Neural cell (in vitro differentiated cells): ENCODE results near the gene ASCC3. TPM values are rescaled to one million over a fixed set of nuclear protein-coding genes. Genes with fewer than 3 reads are reported as not detected.
A peak's percentile ranks its signal among the peaks of the same experiment; 100 is the strongest.

Source experiments
- H2AFZ ChIP-seq: fragments of 200-600, 300-800 bp; sonication (generic), shearing (Covaris generic); 2 replicates; pipeline ENCODE4 v1.6.0; 2014; ENCODE audit warnings: low read depth, mild to moderate bottlenecking, antibody characterized with exemption, low read length, moderate library complexity
- H3F3A ChIP-seq: fragments of 200-600 bp; shearing (Covaris generic); 2 replicates; pipeline ENCODE4 v1.6.1; 2016; ENCODE audit warnings: mild to moderate bottlenecking, moderate library complexity, mixed read lengths, antibody characterized with exemption, low read length; ENCODE audit not compliant: insufficient read depth, poor library complexity, severe bottlenecking
- H3K27ac ChIP-seq: fragments of 200-600, 300-800 bp; sonication (generic), shearing (Covaris generic); 2 replicates; pipeline ENCODE4 v1.5.1; 2014; ENCODE audit warnings: mild to moderate bottlenecking, low read length, moderate library complexity
- H3K27me3 ChIP-seq: fragments of 300-800, 200-600 bp; sonication (generic), shearing (Covaris generic); 2 replicates; pipeline ENCODE4 v1.6.0; 2014; ENCODE audit warnings: mild to moderate bottlenecking, low read depth, low read length, moderate library complexity; ENCODE audit not compliant: insufficient read depth
- H3K36me3 ChIP-seq: fragments of 300-800, 200-600 bp; sonication (generic), shearing (Covaris generic); 2 replicates; pipeline ENCODE4 v1.5.1; 2014; ENCODE audit warnings: mild to moderate bottlenecking, antibody characterized with exemption, low read length, moderate library complexity; ENCODE audit not compliant: insufficient read depth
- H3K4me2 ChIP-seq: fragments of 300-800, 200-600 bp; sonication (generic), shearing (Covaris generic); 2 replicates; pipeline ENCODE4 v1.6.0; 2014; ENCODE audit warnings: mild to moderate bottlenecking, low read length
- H3K4me3 ChIP-seq: fragments of 300-800, 200-600 bp; sonication (generic), shearing (Covaris generic); 2 replicates; pipeline ENCODE4 v1.5.1; 2014; ENCODE audit warnings: mild to moderate bottlenecking, low read length, moderate library complexity
- H3K79me2 ChIP-seq: fragments of 200-600 bp; shearing (Covaris generic); replicated peaks from 2 replicates; pipeline ENCODE4 v1.6.0; 2014; ENCODE audit warnings: mild to moderate bottlenecking, low read length, moderate library complexity; ENCODE audit not compliant: insufficient read depth
- H3K9ac ChIP-seq: fragments of 300-800, 200-600 bp; sonication (generic), shearing (Covaris generic); 2 replicates; pipeline ENCODE4 v1.6.1; 2016; ENCODE audit warnings: mild to moderate bottlenecking, low read length, mixed read lengths
- H3K9me2 ChIP-seq: fragments of 200-600 bp; shearing (Covaris generic); 2 replicates; pipeline ENCODE4 v1.6.1; 2016; ENCODE audit warnings: mild to moderate bottlenecking, low read length, mixed read lengths; ENCODE audit not compliant: insufficient read depth
- H3K9me3 ChIP-seq: fragments of 200-600, 300-800 bp; sonication (generic), shearing (Covaris generic); 2 replicates; pipeline ENCODE4 v1.6.1; 2016; ENCODE audit warnings: mild to moderate bottlenecking, mixed run types, low read length, moderate library complexity, mixed read lengths
- H4K20me1 ChIP-seq: fragments of 200-600 bp; shearing (Covaris generic); 2 replicates; pipeline ENCODE4 v1.6.1; 2016; ENCODE audit warnings: mild to moderate bottlenecking, mixed run types; ENCODE audit not compliant: insufficient read depth
- EP300 ChIP-seq: fragments of 450-650 bp; conservative IDR thresholded peaks from 2 replicates; pipeline ENCODE4 v1.6.1; 2014; ENCODE audit warnings: antibody characterized with exemption, mild to moderate bottlenecking, moderate library complexity; ENCODE audit not compliant: poor library complexity, severe bottlenecking
- EZH2 ChIP-seq: fragments of 200-600, 300-800 bp; shearing (Covaris generic), sonication (generic); IDR thresholded peaks from 2 replicates; pipeline ENCODE4 v1.6.1; 2014; ENCODE audit warnings: antibody characterized with exemption, low read length, borderline replicate concordance, mild to moderate bottlenecking; ENCODE audit not compliant: insufficient read depth, poor library complexity, severe bottlenecking
- MXI1 ChIP-seq: fragments of 450-650 bp; conservative IDR thresholded peaks from 2 replicates; pipeline ENCODE4 v1.6.1; 2014; ENCODE audit warnings: antibody characterized with exemption, mild to moderate bottlenecking; ENCODE audit not compliant: poor library complexity, severe bottlenecking
- POLR2AphosphoS5 ChIP-seq: IDR thresholded peaks from 2 replicates; pipeline ENCODE4 v1.6.1; 2012
- RAD21 ChIP-seq: fragments of 450-650 bp; conservative IDR thresholded peaks from 2 replicates; pipeline ENCODE4 v1.6.1; 2014; ENCODE audit warnings: antibody characterized with exemption, mild to moderate bottlenecking, moderate library complexity
- SMC3 ChIP-seq: fragments of 450-650 bp; conservative IDR thresholded peaks from 2 replicates; pipeline ENCODE4 v1.6.1; 2014; ENCODE audit warnings: antibody characterized with exemption, mild to moderate bottlenecking, moderate library complexity; ENCODE audit not compliant: poor library complexity
- TAF1 ChIP-seq: IDR thresholded peaks from 2 replicates; pipeline ENCODE4 v1.6.1; 2012; ENCODE audit warnings: low read depth
- polyA plus RNA-seq: library from polyadenylated mRNA; depleted of rRNA; stranded (reverse); fragments of >200 nt; gene quantifications from 2 replicates; pipeline ENCODE4 v1.2.3, GENCODE V29; 2014
- TF ChIP-seq, protein P1 (sequence below): IDR thresholded peaks from 2 replicates; pipeline ENCODE4 v1.6.1; 2012; ENCODE audit warnings: borderline replicate concordance
- TF ChIP-seq, protein P2 (sequence below): fragments of 450-650 bp; IDR thresholded peaks from 2 replicates; pipeline ENCODE4 v1.5.1; 2014; ENCODE audit warnings: antibody characterized with exemption, mild to moderate bottlenecking, moderate library complexity; ENCODE audit not compliant: poor library complexity, severe bottlenecking

ASCC3 gene
- polyA plus RNA-seq, 1 donor from 2014 or later: 14.9 TPM

DNA sequence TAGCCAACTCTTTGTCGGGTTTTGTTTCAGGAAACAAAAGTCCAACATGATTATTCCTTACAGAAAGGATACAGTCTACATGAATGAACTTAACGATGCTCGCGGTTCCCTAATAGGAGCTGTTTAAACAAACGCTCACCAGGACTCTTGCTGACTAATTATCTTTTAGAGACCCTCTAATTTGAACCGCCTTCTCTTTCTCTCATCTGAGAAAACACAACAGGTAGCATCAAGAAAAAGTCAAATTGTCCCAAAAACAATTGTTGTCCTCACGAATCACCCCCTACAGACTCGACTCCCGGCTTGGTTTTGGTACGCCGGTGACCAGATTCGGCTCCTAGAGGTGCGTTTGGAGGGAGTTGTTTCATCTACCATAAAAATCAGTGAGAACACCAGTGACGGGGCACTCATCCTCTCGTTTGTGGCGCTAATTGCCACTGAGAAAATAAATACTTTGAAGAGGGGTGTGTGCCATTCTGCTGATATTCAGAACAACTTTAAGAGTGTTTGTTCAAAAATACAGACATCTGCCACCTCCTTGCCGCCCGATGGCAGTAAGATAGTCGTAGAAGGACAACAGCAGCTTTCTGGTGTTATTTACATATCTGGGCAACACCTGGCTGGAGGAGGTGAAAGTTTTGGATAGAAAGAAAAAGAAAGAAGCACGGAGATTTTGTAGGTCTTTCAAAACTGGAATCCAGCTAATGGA is 415.3 kb downstream of the ASCC3 start:
- H4K20me1 ChIP-seq: no peaks in the 10 kb centered on the region
- no peaks in the 10 kb centered on the region for H3F3A ChIP-seq
- H3K9me3 ChIP-seq: no peaks in the 10 kb centered on the region
- H3K36me3 ChIP-seq: no peaks in the 10 kb centered on the region
- no peak overlapping the region for H3K4me3 ChIP-seq
- TF ChIP-seq MXI1 (no peak), EP300 (no peak), TAF1 (no peak), POLR2AphosphoS5 (no peak)
- TF ChIP-seq, protein P1, sequence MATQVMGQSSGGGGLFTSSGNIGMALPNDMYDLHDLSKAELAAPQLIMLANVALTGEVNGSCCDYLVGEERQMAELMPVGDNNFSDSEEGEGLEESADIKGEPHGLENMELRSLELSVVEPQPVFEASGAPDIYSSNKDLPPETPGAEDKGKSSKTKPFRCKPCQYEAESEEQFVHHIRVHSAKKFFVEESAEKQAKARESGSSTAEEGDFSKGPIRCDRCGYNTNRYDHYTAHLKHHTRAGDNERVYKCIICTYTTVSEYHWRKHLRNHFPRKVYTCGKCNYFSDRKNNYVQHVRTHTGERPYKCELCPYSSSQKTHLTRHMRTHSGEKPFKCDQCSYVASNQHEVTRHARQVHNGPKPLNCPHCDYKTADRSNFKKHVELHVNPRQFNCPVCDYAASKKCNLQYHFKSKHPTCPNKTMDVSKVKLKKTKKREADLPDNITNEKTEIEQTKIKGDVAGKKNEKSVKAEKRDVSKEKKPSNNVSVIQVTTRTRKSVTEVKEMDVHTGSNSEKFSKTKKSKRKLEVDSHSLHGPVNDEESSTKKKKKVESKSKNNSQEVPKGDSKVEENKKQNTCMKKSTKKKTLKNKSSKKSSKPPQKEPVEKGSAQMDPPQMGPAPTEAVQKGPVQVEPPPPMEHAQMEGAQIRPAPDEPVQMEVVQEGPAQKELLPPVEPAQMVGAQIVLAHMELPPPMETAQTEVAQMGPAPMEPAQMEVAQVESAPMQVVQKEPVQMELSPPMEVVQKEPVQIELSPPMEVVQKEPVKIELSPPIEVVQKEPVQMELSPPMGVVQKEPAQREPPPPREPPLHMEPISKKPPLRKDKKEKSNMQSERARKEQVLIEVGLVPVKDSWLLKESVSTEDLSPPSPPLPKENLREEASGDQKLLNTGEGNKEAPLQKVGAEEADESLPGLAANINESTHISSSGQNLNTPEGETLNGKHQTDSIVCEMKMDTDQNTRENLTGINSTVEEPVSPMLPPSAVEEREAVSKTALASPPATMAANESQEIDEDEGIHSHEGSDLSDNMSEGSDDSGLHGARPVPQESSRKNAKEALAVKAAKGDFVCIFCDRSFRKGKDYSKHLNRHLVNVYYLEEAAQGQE: no peak
- no peak overlapping the region for H3K27ac ChIP-seq
- H3K4me2 ChIP-seq: no peak overlapping the region
- H3K79me2 ChIP-seq: no peaks in the 10 kb centered on the region
- H3K27me3 ChIP-seq: peaks cover 100% of the 10 kb centered on the region
- H3K9ac ChIP-seq: no peak overlapping the region
- no peaks in the 10 kb centered on the region for H3K9me2 ChIP-seq
- no peak overlapping the region for H2AFZ ChIP-seq

DNA sequence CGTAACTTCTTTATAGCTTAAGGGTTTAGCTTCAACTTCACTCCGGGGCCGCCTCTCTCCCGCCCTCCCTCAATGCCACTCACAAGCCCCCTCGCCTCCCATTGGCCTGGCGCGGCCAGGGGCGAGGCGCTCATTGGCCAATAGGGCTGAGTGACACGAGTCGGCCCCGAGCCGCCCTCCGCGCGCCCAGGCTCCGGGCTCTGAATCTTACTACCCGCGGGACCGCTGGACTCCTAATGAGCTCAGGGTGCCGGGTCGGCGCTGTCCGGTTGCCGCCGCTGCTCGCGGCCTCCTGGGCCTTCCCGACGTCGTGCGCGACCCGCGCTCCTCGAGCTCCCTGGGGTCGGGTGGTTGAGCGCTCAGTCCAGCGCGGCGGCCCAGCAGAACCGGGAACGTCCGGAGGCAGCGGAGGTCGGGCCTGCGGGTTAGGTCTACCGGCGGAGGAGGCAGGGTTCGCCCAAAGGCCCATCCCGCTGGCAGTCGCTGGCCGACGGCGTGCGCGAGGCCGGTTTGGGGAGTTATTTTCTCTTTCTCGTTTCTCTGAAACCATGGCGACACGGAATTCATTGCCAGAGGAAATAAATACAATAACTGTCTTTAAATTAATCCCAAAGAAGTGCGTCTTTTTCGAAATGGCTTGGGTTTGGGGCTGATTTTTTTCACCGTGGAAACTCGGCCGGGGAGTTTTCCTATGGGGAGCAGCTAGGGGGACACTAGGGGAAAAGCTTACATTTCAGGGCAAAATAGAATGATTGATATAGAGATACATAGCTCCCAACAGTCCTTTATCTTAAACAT is 416.0 kb downstream of the ASCC3 start, which contains the start of gene SIM1:
Gene SIM1 (minus strand): TSS at position 19 of the 798 bp plus-strand sequence. CDS start 1,453 bp downstream, outside the sequence.
- Histone ChIP-seq H4K20me1 (no peaks in the 10 kb centered on the region), H3K9ac (no peak within 1 kb of the TSS)

DNA sequence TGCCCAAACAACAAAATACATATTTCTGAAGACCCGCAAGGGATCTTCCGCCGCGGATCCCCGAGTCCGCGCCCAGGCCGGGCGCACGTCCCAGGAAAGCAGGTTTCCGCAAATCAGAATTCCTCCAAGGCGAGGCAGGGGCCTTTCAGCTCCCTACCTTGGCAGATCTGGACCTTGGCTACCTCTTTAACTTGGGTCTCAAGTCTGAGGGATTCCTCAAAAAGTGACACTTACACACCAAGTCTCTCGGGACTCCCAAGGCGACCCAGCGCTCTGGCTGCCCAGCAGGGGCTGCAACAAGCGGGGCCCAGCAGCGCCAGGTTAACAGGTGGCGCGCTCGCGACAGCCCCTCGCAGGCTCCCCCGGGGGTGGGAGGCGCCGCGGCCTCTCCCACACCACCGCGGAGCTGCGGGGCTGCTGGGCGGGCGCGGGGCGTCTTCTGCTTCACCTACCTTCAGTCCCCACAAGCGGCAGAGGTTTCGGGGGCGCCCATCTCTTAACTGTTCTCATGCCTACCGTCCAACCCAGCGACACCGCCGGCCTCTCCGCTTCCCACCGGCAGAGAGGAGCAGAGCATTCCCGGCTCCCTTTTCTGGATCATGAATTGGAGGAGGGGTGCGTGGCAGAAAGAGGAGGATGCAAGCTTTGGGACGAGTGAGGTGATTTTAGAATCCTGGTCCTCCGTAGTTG is 416.8 kb downstream of the ASCC3 start:
- H3K4me3 ChIP-seq: no peak overlapping the region
- H3K27me3 ChIP-seq: peaks cover 100% of the 10 kb centered on the region
- H3K79me2 ChIP-seq: no peaks in the 10 kb centered on the region
- H3K4me2 ChIP-seq: no peak overlapping the region
- H3F3A ChIP-seq: no peaks in the 10 kb centered on the region
- H4K20me1 ChIP-seq: no peaks in the 10 kb centered on the region
- H3K36me3 ChIP-seq: no peaks in the 10 kb centered on the region
- no peak for TF ChIP-seq RAD21
- no peak for TF ChIP-seq POLR2AphosphoS5
- TF ChIP-seq, protein P2, sequence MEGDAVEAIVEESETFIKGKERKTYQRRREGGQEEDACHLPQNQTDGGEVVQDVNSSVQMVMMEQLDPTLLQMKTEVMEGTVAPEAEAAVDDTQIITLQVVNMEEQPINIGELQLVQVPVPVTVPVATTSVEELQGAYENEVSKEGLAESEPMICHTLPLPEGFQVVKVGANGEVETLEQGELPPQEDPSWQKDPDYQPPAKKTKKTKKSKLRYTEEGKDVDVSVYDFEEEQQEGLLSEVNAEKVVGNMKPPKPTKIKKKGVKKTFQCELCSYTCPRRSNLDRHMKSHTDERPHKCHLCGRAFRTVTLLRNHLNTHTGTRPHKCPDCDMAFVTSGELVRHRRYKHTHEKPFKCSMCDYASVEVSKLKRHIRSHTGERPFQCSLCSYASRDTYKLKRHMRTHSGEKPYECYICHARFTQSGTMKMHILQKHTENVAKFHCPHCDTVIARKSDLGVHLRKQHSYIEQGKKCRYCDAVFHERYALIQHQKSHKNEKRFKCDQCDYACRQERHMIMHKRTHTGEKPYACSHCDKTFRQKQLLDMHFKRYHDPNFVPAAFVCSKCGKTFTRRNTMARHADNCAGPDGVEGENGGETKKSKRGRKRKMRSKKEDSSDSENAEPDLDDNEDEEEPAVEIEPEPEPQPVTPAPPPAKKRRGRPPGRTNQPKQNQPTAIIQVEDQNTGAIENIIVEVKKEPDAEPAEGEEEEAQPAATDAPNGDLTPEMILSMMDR: no peak
- TF ChIP-seq EZH2: peak; percentile 25
- no peak for TF ChIP-seq EP300
- TF ChIP-seq SMC3: no peak
- TF ChIP-seq MXI1: no peak
- no peak for TF ChIP-seq TAF1
- H3K9me3 ChIP-seq: no peaks in the 10 kb centered on the region
- H2AFZ ChIP-seq: no peak overlapping the region
- H3K9ac ChIP-seq: no peak overlapping the region
- no peak overlapping the region for H3K27ac ChIP-seq
- H3K9me2 ChIP-seq: no peaks in the 10 kb centered on the region

More for the DNA sequence above, 416.0 kb downstream of the ASCC3 start, which contains the start of gene SIM1:
- no peaks in the 10 kb centered on the region for H3F3A ChIP-seq
- H3K79me2 ChIP-seq: no peaks in the 10 kb centered on the region
- TF ChIP-seq POLR2AphosphoS5: peak; percentile 25
- TF ChIP-seq SMC3: no peak
- TF ChIP-seq EZH2: peak; percentile 82
- peaks cover 100% of the 10 kb centered on the region for H3K27me3 ChIP-seq
- no peak within 1 kb of the TSS for H3K4me2 ChIP-seq
- no peaks in the 10 kb centered on the region for H3K36me3 ChIP-seq
- no peak within 1 kb of the TSS for H3K27ac ChIP-seq
- H3K9me3 ChIP-seq: no peaks in the 10 kb centered on the region
- H3K4me3 ChIP-seq: peak within 1 kb of the TSS; percentile 51
- H2AFZ ChIP-seq: no peak within 1 kb of the TSS
- no peaks in the 10 kb centered on the region for H3K9me2 ChIP-seq
